ENCODE data around the gene CHERP. TPM values are rescaled to one million over a fixed set of nuclear protein-coding genes. Genes with fewer than 3 reads are reported as not detected.

CHERP gene
- total and polyA plus RNA-seq, 4 experiments from 2014 or later, result 5.3 to 73.5 (median 48.7) TPM

GRCh38 chr19:16587833-16588823 is 45.9 kb upstream of the CHERP start:
- Histone ChIP-seq H3K27ac (ENCODE audit: low read depth, low read length) (peak overlapping the region; percentile 58), H3K27me3 (ENCODE audit: insufficient read depth, low read length) (no peaks in the 10 kb centered on the region), H3K4me3 (ENCODE audit: low read length in 2 of 2) (peak overlapping the region in 1 of 2 donors; percentile 32), H3K36me3 (ENCODE audit: insufficient read depth, low read length) (no peaks in the 10 kb centered on the region), H3K9me3 (ENCODE audit: control insufficient read depth in 1 of 2, low read length in 2 of 2) (no peaks in the 10 kb centered on the region), H3K4me1 (ENCODE audit: insufficient read depth, low read length) (peaks cover 92% of the 10 kb centered on the region)
- H3K27ac Mint-ChIP-seq, result peak overlapping the region; percentile 95 to 99 (median 97)
- H3K4me3 Mint-ChIP-seq, result peak overlapping the region; percentile 77 to 90 (median 84)
- peak; percentile 67 to 84 (median 74) for DNase-seq
- ChIA-PET POLR2A (ENCODE audit: partially characterized antibody) (interaction anchor here (0.8 to 11.2 kb wide), 12 partner anchors 11 to 72 kb away, joined by 3 to 109 read pairs (median 8); partner anchors contain the start of genes MED26, SLC35E1, SMIM7 and TMEM38A), CTCF (ENCODE audit: partially characterized antibody) (interaction anchor here (0.6 to 1.8 kb wide), 6 partner anchors 11 to 61 kb away, joined by 3 to 9 read pairs (median 4); no protein-coding TSS in a partner anchor)
- H3K9me3 Mint-ChIP-seq, result no peaks in the 10 kb centered on the region
- H3K36me3 Mint-ChIP-seq, result peaks cover 0 to 2% of the 10 kb centered on the region in 2 donors
- no peaks in the 10 kb centered on the region for H3K27me3 Mint-ChIP-seq
- H3K4me1 Mint-ChIP-seq, result peaks cover 57 to 93% (median 77%) of the 10 kb centered on the region in 4 donors
- intact Hi-C loops (cut with micrococcal nuclease), result no loop called here

DNA sequence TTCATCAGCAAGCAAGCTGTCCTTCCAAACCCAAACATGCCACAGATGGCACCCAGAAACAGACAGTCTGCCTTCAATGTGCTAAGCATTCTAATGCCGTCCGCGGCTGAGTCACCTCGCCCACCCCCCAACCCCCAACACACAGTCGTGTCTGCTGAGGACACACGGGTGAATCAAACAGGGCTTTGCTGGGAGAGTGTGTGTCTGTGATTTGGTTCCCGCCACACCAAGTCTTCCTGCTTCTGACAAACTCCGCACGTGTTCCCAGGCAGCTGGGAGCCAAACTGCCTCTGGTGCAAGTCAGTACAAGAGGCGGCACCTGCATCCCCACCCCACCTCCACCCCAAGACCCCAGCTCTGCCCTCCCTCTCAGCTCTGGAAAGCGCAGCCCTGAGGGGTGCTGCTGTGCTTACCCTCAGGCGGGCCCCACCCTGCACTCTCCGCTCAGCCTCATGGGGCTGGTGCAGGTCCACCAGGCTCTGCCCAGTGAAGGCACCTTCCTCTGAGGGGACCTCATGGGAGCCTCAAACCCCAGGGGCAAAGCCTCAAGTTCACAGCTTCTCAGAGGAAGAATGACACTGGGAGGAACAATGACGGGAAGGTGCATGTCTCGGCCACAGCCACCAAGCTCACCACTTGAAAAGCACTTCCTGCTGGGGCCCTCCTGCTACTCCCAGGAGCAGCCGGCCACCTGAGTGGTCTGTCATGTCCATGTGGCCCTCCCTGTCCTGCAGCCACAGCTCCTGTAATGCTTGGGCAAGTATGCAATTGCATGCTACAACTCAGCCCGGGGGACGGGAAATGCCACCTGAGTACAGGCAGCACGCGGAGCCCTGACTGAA is 45.0 kb upstream of the CHERP start:
- H3K27ac Mint-ChIP-seq, result peak overlapping the region; percentile 95 to 99 (median 97)
- H3K4me1 ChIP-seq (ENCODE audit: insufficient read depth, low read length), result peaks cover 92% of the 10 kb centered on the region
- POLR2A ChIA-PET (ENCODE audit: partially characterized antibody), result interaction anchor here (0.8 to 11.2 kb wide), 12 partner anchors 10 to 73 kb away, joined by 3 to 109 read pairs (median 8); partner anchors contain the start of genes MED26, SLC35E1, SMIM7 and TMEM38A
- intact Hi-C loops (cut with micrococcal nuclease), result no loop called here
- H3K36me3 Mint-ChIP-seq, result peaks cover 0 to 2% of the 10 kb centered on the region in 2 donors
- H3K9me3 Mint-ChIP-seq, result no peaks in the 10 kb centered on the region
- H3K36me3 ChIP-seq (ENCODE audit: insufficient read depth, low read length), result no peaks in the 10 kb centered on the region
- H3K4me3 Mint-ChIP-seq, result peak overlapping the region; percentile 77 to 90 (median 84)
- DNase-seq, result peak; percentile 54 to 87 (median 59)
- no peaks in the 10 kb centered on the region for H3K9me3 ChIP-seq (ENCODE audit: control insufficient read depth in 1 of 2, low read length in 2 of 2)
- peaks cover 53 to 93% (median 76%) of the 10 kb centered on the region in 4 donors for H3K4me1 Mint-ChIP-seq
- H3K27me3 ChIP-seq (ENCODE audit: insufficient read depth, low read length), result no peaks in the 10 kb centered on the region
- no peaks in the 10 kb centered on the region for H3K27me3 Mint-ChIP-seq
- H3K27ac ChIP-seq (ENCODE audit: low read depth, low read length), result peak overlapping the region; percentile 58
- CTCF ChIA-PET (ENCODE audit: partially characterized antibody), result interaction anchor here (0.5 to 1.8 kb wide), 6 partner anchors 10 to 75 kb away, joined by 3 to 9 read pairs (median 4); no protein-coding TSS in a partner anchor
- peak overlapping the region in 1 of 2 donors; percentile 32 for H3K4me3 ChIP-seq (ENCODE audit: low read length in 2 of 2)

DNA sequence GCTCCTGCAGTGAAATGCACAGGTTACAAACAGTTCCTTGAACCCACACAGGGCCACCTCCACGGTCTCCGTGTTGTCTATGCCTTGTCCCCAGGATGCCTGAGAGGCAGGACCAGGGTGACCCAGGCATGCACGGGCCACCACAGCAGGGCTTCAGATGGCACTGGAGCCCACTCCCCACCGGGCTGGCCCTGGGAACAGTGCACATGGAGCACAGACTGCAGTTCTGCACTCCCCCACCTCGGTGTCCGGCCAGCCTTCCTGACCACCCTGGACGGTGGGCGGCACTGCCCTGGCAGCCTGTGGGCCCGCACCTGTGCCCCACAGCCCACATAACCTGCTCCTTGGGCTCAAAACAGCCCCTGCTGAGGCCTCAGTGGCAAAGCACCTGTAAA is 44.2 kb upstream of the CHERP start:
- peaks cover 0 to 2% of the 10 kb centered on the region in 2 donors for H3K36me3 Mint-ChIP-seq
- no peaks in the 10 kb centered on the region for H3K27me3 Mint-ChIP-seq
- H3K4me1 Mint-ChIP-seq, result peaks cover 52 to 94% (median 79%) of the 10 kb centered on the region in 4 donors
- H3K9me3 ChIP-seq (ENCODE audit: control insufficient read depth in 1 of 2, low read length in 2 of 2), result no peaks in the 10 kb centered on the region
- peak overlapping the region; percentile 96 to 99 (median 97) for H3K27ac Mint-ChIP-seq
- peaks cover 5% of the 10 kb centered on the region for H3K36me3 ChIP-seq (ENCODE audit: insufficient read depth, low read length)
- POLR2A ChIA-PET (ENCODE audit: partially characterized antibody), result interaction anchor here (1.8 to 11.2 kb wide), 6 partner anchors 9 to 73 kb away, joined by 10 to 109 read pairs (median 20); partner anchors contain the start of genes MED26, SLC35E1, SMIM7 and TMEM38A
- peak overlapping the region in 6 of 8 donors; percentile 77 to 90 (median 84) for H3K4me3 Mint-ChIP-seq
- H3K4me1 ChIP-seq (ENCODE audit: insufficient read depth, low read length), result peaks cover 93% of the 10 kb centered on the region
- H3K4me3 ChIP-seq (ENCODE audit: low read length in 2 of 2), result peak overlapping the region; percentile 3 to 15
- no peaks in the 10 kb centered on the region for H3K27me3 ChIP-seq (ENCODE audit: insufficient read depth, low read length)
- CTCF ChIA-PET (ENCODE audit: partially characterized antibody), result interaction anchor here (0.5 kb wide), 1 partner anchor 76 kb away, joined by 3 read pairs; no protein-coding TSS in a partner anchor
- intact Hi-C loops (cut with micrococcal nuclease), result no loop called here
- H3K27ac ChIP-seq (ENCODE audit: low read depth, low read length), result peak overlapping the region; percentile 58
- H3K9me3 Mint-ChIP-seq, result no peaks in the 10 kb centered on the region
- DNase-seq, result no peak

- POLR2A ChIA-PET (ENCODE audit: partially characterized antibody), result interaction anchor here (2.7 to 11.2 kb wide), 3 partner anchors 13 to 42 kb away, joined by 22 to 109 read pairs (median 69); partner anchors contain the start of genes MED26 and SLC35E1
- no peaks in the 10 kb centered on the region for H3K27me3 ChIP-seq (ENCODE audit: insufficient read depth, low read length)
- no peaks in the 10 kb centered on the region for H3K9me3 ChIP-seq (ENCODE audit: control insufficient read depth in 1 of 2, low read length in 2 of 2)
- CTCF ChIA-PET (ENCODE audit: partially characterized antibody), result interaction anchor here (0.5 kb wide), 1 partner anchor 76 kb away, joined by 3 read pairs; no protein-coding TSS in a partner anchor
- Mint-ChIP-seq H3K27me3 (no peaks in the 10 kb centered on the region), H3K27ac (peak overlapping the region; percentile 96 to 99 (median 97)), H3K9me3 (no peaks in the 10 kb centered on the region), H3K36me3 (peaks cover 0 to 2% of the 10 kb centered on the region in 2 donors), H3K4me1 (peaks cover 53 to 94% (median 78%) of the 10 kb centered on the region in 4 donors), H3K4me3 (peak overlapping the region in 7 of 8 donors; percentile 55 to 90 (median 82))
- peak overlapping the region; percentile 58 for H3K27ac ChIP-seq (ENCODE audit: low read depth, low read length)
- intact Hi-C loops (cut with micrococcal nuclease), result no loop called here
- peak in 2 of 5 donors; percentile 16 to 68 for DNase-seq
- peaks cover 95% of the 10 kb centered on the region for H3K4me1 ChIP-seq (ENCODE audit: insufficient read depth, low read length)
- H3K4me3 ChIP-seq (ENCODE audit: low read length in 2 of 2), result peak overlapping the region; percentile 3 to 15
- peaks cover 5% of the 10 kb centered on the region for H3K36me3 ChIP-seq (ENCODE audit: insufficient read depth, low read length)
These were observed 43.7 kb upstream of the CHERP start for GRCh38 chr19:16585808-16586476.

DNA sequence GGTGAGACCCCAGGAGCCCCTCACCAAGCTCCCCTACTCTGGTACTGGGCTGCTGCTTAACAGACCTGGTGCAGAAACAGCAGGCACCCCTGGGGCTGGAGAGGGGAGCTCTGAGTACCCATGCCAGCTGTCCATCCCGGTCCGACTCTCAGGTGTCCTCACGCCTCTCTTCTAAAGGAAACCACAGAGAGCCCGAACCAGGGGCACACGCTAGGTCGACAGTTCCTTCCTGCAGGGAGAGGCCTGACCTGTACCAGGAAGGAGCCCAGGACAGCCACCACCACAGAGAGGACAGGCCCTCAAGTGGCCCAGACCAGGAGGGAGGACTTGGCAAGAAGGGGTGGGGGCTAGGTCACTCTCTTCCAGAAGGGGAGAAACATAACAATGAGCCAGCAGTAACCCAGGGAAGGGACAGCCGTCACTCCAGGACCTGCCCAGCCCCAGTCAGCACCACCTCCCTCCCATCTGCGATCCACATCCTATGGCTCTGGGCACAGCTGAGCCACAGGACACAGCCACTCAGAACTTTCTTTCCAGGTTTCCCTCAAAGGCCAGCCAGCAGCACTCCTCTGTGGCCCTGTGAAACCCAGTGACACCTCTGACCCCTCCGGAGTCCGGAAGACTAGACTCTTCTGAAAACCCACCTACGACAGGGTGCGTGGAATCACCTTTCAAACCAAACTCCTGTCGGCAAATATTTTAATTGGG is 43.0 kb upstream of the CHERP start:
- ChIA-PET POLR2A (ENCODE audit: partially characterized antibody) (interaction anchor here (1.0 to 11.2 kb wide), 10 partner anchors 8 to 75 kb away, joined by 3 to 109 read pairs (median 6); partner anchors contain the start of genes MED26, SLC35E1, SMIM7 and TMEM38A), CTCF (ENCODE audit: partially characterized antibody) (interaction anchor here (1.0 to 2.1 kb wide), 4 partner anchors 11 to 42 kb away, joined by 3 to 8 read pairs (median 3); partner anchors contain the start of gene CHERP)
- DNase-seq, result no peak
- Mint-ChIP-seq H3K36me3 (peaks cover 0 to 2% of the 10 kb centered on the region in 2 donors), H3K27ac (peak overlapping the region; percentile 96 to 99 (median 97)), H3K4me1 (peaks cover 52 to 94% (median 76%) of the 10 kb centered on the region in 4 donors), H3K4me3 (peak overlapping the region; percentile 20 to 90 (median 81)), H3K27me3 (no peaks in the 10 kb centered on the region), H3K9me3 (no peaks in the 10 kb centered on the region)
- Histone ChIP-seq H3K36me3 (ENCODE audit: insufficient read depth, low read length) (peaks cover 5% of the 10 kb centered on the region), H3K27me3 (ENCODE audit: insufficient read depth, low read length) (no peaks in the 10 kb centered on the region), H3K9me3 (ENCODE audit: control insufficient read depth in 1 of 2, low read length in 2 of 2) (no peaks in the 10 kb centered on the region), H3K4me3 (ENCODE audit: low read length in 2 of 2) (peak overlapping the region; percentile 45 to 52), H3K27ac (ENCODE audit: low read depth, low read length) (peak overlapping the region; percentile 58), H3K4me1 (ENCODE audit: insufficient read depth, low read length) (peaks cover 93% of the 10 kb centered on the region)
- intact Hi-C loops (cut with micrococcal nuclease), result no loop called here
